Testis (tissue), 3 donors: ENCODE measurements around the gene MAML3. TPM values are rescaled to one million over a fixed set of nuclear protein-coding genes. Genes with fewer than 3 reads are reported as not detected.

ENCODE experiments used
- DNase-seq: peaks from one replicate; pipeline ENCODE4 v3.0.0-alpha.2; 2019
- H3K27ac ChIP-seq, 2 donors: fragments of 200-600 bp; sonication (generic); one replicate each; pipeline ENCODE4 v1.5.1; 2019
- H3K27me3 ChIP-seq: fragments of 200-600 bp; sonication (generic); one replicate; pipeline ENCODE4 v1.5.1; 2019
- H3K36me3 ChIP-seq: fragments of 200-600 bp; sonication (generic); one replicate; pipeline ENCODE4 v1.5.1; 2017; ENCODE audit warnings: low read depth; ENCODE audit errors: missing control alignments
- H3K4me1 ChIP-seq: fragments of 200-600 bp; sonication (generic); one replicate; pipeline ENCODE4 v1.5.1; 2019
- H3K4me3 ChIP-seq, 2 donors: fragments of 200-600 bp; sonication (generic); one replicate each; pipeline ENCODE4 v1.5.1; 2017 to 2019
- H3K9me3 ChIP-seq: fragments of 200-600 bp; sonication (generic); one replicate; pipeline ENCODE4 v1.5.1; 2017
- CTCF ChIP-seq, 3 experiments: fragments of 450-650 bp in 2 of 3; fragments of 200-600 bp in 1 of 3; sonication (generic) in 1 of 3; IDR thresholded peaks; one replicate each; pipeline ENCODE4 v1.5.1; 2016 to 2019; ENCODE audit warnings: antibody characterized with exemption in 3 of 3, mild to moderate bottlenecking in 2 of 3, moderate library complexity in 1 of 3
- POLR2A ChIP-seq: fragments of 450-650 bp; IDR thresholded peaks from one replicate; pipeline ENCODE4 v1.6.1; 2017; ENCODE audit warnings: antibody characterized with exemption, mild to moderate bottlenecking, moderate library complexity
- WGBS, 2 donors: methylation state at CpG; one replicate each; pipeline ENCODE4 v1.1.5; 2018; 5-methylcytosine and 5-hydroxymethylcytosine counted together
- intact Hi-C: fragments of 100-400 bp; cut with DNase I; formaldehyde crosslinking; loops from one replicate; pipeline ENCODE4 v1.15.1; 2023; ENCODE audit warnings: low total_unique reads
- polyA plus RNA-seq: library from polyadenylated mRNA; stranded (reverse); fragments of 350-450 nt; fragmentation: Illumina TruSeq; extraction: RNeasy Lipid Tissue Mini Kit (QIAGEN cat#74804); gene quantifications from one replicate; pipeline ENCODE4 v1.2.3, GENCODE V29; 2014; ENCODE audit warnings: low read depth, low replicate concordance; ENCODE audit not compliant: insufficient read depth
- total RNA-seq, 2 donors: library from RNA; depleted of rRNA; stranded (reverse); fragments of >200 nt; gene quantifications; one replicate each; pipeline ENCODE4 v1.2.3, GENCODE V29; 2016

Gene MAML3
- total and polyA plus RNA-seq, 3 donors from 2014 or later: 7.6 to 21.2 (median 18.8) TPM

DNA sequence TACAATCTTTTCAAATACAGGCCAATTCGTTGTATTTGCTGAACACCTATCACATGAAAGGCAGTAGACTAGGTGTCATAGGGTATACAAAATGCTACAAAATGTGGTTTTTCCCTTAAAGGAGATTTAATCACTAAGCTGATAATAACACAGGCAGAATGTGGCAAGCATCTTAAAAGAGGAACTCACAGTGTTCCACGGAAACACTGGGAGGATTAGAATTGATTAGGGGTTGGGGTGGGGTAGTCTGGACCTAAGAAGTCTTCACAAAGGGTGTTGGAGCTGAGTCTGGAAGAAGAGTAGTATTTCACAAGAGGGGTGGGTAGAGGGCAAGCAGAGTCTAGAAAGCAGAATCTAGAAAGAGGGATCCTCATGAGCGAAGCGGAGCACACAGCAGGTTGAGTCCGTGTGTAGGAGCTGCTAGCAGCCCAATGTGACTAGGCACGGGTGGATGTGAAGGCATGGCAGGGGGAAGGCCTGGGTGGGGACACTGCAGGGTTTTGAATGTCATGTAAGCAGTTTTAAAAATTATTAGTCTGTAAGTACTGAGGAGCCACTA is 364.8 kb downstream of the MAML3 start:
- no peak overlapping the region for H3K4me3 ChIP-seq
- TF ChIP-seq POLR2A: no peak
- no peak for TF ChIP-seq CTCF (IDR thresholded peaks at IDR 0.05)
- no peaks in the 10 kb centered on the region for H3K36me3 ChIP-seq
- no peaks in the 10 kb centered on the region for H3K9me3 ChIP-seq
- no peaks in the 10 kb centered on the region for H3K27me3 ChIP-seq
- DNase-seq: no peak
- WGBS, 2 donors: 90 to 91% methylated on average over 6 of the region's 6 CpGs
- no peak overlapping the region for H3K27ac ChIP-seq
- intact Hi-C loops: no loop called here
- no peaks in the 10 kb centered on the region for H3K4me1 ChIP-seq

DNA sequence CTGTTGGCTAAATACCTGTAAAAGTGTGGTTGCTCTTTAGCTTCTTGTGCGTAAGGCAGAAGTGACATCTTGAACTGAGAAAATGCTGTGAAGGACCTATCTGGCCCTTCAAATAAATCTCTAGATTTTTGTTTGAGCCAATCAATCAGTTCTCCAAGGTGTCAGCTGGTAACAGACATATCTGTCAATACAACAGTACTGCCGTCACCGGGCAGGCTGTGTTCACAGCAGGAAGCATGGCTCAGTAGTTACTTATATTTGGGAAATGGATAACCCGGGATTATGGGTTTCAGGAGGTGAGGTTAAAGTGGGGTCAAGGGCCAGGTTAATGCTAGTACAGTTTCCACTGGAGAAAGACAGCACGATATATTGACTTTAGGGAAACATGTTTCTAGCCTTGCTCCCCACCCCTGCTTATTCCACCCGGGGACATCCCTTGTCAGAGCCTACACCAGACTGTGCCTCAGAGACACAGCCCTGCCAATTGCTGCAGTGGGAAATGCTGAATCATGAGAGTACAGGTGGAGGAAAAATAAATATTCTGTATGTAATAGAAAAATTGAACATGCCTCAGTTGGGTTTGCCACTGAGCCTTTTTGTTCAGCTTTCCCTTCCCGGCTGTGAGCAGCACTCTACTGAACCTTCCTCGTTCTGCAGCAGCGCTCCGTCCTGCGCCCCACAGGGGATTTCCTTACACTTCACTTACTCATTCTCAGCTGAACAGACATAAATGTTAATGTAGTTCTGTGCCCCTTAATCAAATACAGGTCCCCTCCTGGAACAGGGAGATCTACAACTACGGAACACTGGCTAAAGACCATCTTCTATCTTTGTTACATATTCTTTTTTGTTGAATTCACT is 367.3 kb downstream of the MAML3 start:
- no peak for DNase-seq
- TF ChIP-seq CTCF (IDR thresholded peaks at IDR 0.05) (no peak), POLR2A (no peak)
- Histone ChIP-seq H3K9me3 (no peaks in the 10 kb centered on the region), H3K4me3 (no peak overlapping the region), H3K36me3 (no peaks in the 10 kb centered on the region), H3K27ac (no peak overlapping the region), H3K4me1 (peaks cover 6% of the 10 kb centered on the region), H3K27me3 (no peaks in the 10 kb centered on the region)
- WGBS, 2 donors: 79 to 80% methylated on average over 12 of the region's 12 CpGs
- intact Hi-C loops: no loop called here

- WGBS, 2 donors: 80 to 81% methylated on average over 4 of the region's 4 CpGs
- no peak overlapping the region for H3K27ac ChIP-seq
- no peaks in the 10 kb centered on the region for H3K9me3 ChIP-seq
- no peak for DNase-seq
- H3K4me1 ChIP-seq: peaks cover 6% of the 10 kb centered on the region
- TF ChIP-seq POLR2A (no peak), CTCF (IDR thresholded peaks at IDR 0.05) (no peak)
- no peaks in the 10 kb centered on the region for H3K36me3 ChIP-seq
- H3K4me3 ChIP-seq: no peak overlapping the region
- intact Hi-C loops: no loop called here
- H3K27me3 ChIP-seq: no peaks in the 10 kb centered on the region
Observed at GRCh38 chr4:139785356-139785755, 368.6 kb downstream of the MAML3 start.

DNA sequence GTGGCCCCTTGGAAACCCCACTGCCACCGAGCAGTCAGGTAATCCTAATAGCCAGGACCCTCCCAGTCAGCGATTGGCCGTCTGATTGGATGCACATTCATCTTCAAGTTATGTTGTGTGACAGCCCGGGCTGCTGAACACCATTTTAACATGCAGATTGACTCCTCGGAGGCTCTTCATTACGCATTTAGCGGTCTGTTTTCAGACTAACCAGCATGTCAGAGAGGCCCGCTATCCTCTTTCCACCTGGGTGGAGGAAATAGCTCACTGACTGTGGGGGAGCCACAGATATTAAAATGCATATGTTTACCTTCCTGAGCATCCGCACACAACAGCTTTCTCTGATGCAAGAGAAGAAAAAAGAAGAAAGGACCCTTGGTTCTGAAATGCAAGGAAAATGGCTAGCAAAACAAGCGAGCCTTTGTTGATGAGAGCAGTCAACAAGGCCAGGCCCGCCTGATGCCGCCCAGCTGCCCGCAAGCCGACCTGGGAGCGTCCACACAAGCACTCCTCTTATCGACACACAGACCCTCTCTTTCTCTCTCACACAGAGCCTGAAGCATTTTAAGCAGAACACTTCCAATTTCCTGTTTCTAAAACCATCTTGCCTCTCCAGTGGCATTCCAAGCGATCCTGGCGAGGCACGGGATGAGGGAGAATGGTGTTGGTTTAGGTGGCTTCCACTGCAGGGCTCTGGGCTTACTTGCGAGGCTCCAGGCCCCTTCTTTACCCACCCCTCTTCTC is 370.1 kb downstream of the MAML3 start:
- Histone ChIP-seq H3K4me3 (no peak overlapping the region), H3K4me1 (peaks cover 6% of the 10 kb centered on the region), H3K27me3 (no peaks in the 10 kb centered on the region), H3K9me3 (no peaks in the 10 kb centered on the region), H3K27ac (no peak overlapping the region), H3K36me3 (no peaks in the 10 kb centered on the region)
- intact Hi-C loops: no loop called here
- 77 to 89% methylated on average over 12 to 20 of the region's 20 CpGs for WGBS, 2 donors
- TF ChIP-seq POLR2A: no peak
- no peak for TF ChIP-seq CTCF (IDR thresholded peaks at IDR 0.05)
- DNase-seq: no peak
